ENCODE measurements around the gene PSD.
A peak's percentile ranks its signal among the peaks of the same experiment; 100 is the strongest.

PSD gene

DNA sequence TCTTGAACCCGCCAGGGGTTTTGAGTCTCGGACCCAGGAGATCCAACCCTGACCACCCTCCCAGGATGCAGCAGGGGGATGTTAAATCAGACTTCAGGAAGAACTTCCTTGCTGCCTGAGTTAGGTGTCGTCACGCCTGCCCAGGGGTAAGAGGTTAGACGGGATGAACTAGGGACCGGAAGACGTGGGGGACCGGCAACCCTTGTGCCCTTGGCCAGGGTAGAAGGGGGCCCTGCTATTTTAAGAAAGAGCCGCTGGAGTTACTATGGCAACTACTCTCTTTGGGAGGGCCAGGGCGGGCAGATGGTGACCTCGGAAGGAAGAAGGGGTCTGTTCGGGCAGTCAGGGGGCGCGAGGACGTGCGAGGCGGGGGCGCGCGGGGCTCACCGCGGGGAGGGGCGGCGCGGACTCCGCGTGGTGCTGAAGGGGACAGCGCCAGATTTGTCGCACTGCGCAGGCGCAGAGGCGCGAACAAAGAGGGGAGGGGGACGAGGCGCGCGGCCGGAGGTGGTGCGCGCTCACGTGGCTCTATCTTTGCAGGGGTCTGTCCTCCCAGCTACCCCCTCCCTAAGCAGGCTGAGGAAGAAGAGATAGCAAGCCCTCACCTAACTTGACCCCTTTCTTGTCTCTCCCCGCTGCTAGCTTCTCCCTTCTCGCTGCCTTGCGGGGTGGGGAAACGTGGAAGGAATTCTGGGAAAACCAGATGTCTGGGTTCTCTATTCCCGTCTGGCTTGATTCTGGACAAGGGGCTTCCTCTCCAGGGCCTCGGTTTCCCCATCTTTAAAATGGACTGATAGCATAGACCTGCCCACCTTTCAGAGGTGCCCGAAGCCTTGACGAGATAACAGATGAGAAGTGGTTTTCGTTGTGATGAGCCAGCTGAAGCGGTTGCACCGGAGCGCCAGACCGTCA lies 940 bp upstream of the PSD start:
- DNase-seq: peak; percentile 52 to 54

DNA sequence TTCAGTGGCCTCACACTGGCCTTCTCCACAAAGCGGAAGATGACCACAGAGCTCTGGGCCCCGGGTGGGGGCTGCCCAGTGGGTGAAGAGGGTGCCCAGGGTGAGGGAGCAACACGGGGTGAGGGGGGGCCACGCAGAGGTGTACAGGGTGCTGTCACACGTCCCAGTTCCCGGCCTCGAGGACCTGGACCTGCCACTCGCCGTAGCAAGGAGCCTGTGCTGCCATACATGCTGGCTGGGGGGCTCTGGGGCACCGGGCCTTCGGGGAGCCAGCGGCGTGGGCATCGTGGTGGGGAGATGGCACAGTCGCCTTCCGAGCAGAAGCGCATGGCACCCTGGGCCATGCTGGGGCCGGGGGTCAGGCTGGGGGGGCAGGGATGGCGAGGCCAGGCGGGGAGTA lies 1.9 kb downstream of the PSD start:
- no peak for DNase-seq

DNA sequence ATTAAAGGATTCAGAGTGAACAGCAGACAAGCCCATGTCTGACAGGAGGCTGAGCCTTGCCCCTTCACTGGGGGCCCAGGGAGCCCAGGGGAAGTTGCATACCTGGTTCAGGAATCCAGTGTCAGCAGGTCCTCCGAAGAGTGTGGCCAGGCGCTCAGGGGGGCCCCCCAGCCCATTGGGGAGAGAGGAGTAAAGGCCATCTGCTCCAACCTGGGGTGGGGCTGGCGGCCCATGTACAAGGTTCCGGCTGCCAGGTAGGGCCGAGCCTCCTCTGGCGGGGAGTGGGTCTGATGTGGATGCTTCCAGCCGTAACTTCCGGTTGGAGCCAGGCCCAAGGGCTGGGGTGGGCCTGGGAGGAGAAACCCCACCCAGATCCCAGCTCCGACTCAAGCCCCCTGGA lies 2.3 kb downstream of the PSD start:
- DNase-seq: no peak

DNA sequence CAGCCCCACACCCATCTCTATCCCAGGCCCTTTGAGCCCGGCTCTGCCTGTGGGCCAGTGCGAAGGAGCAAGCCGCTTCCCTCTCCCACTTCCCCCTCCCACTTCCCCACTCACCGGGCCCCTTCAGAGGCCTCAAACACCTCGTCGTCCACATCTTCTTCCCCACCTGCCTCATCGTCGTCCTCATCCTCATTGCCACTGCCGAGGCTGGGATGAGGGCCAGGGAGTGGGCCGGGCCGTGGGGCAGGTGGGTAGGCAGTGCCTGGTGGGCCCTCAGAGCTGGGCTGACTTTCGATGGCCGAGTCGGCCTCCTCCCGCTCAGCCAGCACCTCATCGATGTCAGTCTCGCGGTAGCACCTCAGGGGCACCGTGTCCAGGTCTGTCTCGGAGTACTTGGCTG lies 3.8 kb downstream of the PSD start:
- no peak for DNase-seq

DNA sequence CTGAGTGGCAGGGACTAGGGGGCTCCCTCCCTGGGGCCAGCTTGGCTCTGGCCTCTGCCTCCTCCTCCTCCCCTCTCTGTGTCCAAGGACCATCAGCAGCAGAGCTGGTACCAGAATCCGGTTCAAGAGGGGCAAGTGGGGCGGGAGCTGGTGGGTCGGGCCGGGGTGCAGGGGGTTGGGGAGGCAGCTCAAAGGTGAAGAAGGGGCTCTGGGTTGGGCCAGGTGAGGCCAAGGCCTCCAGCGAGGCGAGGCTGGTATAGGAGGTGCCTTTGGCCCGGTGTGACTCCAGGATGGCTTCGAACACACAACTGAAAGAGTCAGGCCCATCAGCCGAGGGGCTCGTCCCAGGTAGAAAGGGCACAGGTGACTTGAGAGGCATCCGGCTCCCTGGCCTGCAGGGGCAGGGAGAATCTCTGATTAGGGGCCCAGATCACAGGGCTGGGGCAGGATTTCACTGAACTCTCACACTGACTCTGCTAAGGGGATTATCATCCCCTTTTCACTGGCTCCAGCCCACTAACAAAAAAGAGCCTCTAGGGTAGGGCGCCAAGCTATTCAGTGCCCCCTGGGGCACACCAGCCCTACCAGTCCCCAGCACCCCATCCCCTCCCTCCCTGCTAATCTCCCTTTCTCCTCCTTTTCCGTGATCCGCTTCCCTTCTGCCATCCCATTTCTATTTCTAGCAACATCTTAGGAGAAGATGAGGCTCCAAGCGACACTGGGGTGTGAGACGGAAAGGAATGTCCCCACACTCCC lies 4.6 kb downstream of the PSD start:
- DNase-seq: no peak

DNA sequence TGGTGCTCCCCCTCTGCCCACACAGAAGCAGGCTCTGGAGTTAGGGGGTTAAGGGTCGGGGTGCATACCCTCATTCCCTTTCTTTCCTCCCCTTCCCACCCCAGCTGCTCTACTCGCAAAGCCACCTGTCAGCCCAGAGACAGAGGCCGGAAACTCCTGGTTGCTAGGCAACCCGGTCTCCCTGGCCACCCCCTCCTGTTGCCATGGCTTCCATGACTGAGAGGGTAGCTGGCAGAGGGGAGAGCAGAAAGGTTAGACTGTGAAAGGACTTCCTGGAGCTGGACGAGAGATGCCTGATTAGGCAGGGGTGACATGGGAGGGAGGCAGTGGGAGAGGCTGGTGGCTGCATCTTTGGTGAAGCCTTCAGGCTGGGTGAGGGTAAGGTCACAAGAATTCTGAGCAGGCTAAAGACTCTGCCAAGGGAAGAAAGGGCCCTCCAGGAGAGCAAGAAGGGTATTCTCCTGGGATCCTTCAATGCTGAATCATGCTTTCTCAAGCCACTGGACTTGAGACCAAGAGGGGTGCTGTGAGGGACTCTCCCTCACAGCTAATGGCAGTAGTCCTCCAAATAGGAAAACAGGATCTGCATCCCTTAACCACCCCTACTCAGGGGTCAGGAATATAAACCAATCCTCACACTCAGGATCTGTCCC lies 5.4 kb downstream of the PSD start:
- no peak for DNase-seq

DNA sequence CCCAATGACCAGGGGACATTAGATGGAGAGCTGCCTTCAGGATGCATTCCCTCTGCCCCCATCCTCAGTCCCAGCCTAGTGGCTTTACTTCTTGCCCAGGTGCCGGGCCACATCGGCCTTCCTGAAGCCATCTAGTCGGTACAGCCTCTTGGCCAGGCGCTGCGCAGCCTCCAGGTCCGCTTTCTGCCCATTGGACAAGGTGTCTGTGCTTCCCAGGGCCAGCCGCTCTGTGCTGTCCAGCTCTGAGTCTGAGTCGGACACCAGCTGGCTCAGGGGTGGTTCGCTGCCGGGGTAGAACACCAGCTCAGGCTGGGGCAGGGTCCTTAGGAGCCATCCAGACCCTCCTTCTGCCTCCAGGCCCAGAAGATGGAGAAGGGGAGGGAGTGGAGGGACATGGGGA lies 6.3 kb downstream of the PSD start:
- no peak for DNase-seq

DNA sequence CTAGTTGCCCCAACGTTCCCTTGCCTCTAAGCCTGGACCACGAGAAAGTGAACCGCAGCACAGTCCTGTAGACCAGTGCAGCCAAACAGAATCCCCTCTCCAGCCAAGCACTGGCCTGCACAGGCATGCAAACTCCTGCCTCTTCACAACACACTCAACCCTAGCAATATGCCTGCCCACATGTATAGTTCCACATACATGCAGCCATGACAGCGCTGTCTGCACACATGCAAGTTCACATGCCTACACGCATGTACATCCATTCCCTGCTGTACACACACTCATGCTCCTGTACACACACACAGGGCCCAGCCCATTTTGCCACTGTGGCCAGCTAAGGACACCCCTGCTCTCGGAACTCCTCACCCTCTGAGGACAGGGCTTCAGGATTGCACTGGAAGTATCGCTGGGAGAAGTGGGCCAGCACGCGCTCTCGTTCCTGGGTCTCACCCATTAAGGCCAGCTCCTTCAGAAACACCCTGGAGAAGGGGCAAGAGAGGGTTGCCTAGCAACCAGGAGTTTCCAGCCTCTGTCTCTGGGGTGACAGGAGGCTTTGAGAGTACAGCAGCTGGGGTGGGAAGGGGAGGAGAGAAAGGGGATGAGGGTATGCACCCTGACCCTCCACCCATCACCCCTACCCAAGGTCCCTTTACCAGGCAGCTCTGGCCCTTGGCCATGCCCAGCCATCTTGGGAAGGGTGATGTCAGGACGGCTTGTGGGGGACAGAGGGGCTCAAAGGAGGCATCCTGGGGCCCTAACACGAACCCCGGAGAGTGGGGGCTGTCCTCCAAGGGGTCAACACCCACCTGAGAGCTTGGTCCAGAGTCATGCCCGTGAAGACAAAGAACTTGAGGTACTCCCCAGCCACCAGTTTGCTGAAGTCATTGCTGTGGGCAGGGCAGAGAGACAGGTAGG lies 7.0 kb downstream of the PSD start:
- DNase-seq: no peak

DNA sequence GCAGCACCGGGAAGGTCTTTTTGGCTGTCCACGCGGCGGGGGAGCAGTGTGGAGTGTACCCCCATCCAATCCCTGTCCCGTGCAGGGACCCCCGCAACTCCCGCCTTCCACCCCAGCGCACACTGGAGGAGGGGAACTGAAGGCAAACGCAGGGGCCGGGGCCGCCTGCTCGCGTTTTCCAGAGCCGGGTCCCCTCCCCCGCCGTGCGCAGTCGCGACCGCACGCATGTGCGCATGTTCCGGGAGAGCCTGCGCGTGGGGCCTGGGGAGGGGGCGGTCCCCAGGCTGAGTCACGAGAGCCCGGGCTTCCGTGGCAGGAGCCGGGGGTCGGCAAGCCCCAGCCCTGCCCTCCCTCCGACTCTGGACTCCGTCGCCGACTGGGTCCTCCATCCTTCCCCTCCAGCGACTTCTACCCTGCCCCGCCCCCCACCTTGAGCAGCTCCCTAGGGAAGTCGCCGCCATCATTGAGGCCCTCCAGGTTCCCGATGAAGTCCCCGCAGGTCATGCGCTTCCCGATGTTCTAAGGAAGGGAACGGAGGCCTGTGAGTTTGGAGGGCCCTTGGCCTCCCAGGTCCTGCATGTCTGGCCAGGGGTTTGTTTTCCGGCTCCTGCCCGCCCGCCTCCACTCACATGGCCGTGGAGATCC lies 8.0 kb downstream of the PSD start:
- peak; percentile 65 to 69 for DNase-seq

DNA sequence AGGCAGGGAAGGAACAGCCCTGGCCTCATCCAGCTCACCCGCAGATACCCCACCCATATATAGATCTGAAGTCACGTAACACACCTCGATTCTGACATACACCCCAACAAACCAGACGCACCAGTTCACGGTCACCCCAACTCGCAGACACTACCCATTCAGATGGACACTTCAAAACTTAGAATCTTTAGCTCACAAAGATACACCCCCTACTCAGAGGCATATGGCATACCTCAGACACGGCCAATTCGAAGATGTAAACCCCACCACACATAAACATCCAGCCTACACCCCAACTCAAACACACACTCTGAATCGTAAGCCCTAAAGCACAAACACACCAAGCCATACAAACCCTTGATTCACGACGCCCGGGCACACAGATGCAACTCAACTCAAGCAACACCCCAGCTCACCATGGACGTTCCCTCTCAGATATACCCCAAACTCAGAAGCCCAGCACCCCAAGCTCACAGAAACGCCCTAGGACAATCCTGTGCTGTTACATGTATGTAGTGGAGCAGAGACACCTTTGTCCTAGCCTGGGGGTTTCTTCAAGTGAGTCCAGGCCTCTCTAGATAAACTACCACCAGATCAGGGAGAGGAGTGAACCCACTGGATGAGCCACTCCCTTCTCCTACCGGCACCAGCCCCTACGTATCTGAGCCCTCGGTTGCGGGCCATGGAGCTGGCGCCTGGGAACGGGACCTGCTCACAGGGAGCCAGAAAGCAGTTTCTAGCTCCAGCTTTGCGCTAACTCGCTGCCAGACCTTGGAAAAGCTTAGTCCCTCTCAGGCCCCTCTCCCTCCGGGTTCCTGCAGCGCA lies 8.8 kb downstream of the PSD start:
- no peak for DNase-seq

DNA sequence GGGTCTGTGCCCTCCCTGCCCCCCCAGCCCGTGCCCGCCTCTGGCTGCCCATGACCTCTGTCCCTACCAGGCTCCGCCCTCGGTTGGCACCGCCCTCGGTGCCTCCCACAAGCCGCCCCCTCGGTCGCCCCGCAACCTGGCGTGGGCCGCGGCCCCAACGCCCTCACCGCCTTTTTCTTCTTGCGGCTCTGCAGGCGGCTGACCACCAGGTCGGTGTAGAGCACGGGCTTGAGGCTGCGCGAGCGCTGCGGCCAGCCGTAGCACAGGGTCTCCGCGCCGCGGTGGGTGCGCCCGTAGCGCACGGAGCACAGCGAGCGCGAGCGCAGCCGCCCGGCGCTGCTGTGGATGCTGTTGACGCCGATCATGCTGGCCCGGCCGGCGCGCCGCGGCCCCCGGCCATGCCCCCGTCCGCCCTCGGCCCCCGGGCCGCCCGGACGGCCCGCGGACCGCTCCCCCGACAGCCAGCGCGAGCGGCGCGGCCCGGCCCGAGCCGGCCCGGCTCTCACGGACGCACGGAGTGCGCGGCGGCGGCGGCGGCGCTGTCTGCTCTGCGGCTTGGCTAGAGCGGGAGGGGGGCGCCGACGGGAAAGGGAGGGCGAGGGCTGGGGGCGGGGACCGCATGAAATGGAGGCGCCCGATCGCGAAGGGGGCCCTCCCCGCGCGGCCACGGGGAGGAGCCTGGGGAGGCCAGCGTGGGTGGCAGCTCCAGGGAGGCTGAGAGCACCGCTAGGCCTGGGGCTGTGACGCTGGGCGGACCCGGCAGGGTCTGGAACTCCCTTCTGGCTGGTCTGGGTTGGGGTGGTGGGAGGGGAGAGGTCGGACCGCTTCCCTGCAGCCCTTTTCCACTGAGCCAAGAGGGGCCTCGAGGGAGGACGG lies 9.6 kb downstream of the PSD start:
- DNase-seq: peak; percentile 77 to 79

DNA sequence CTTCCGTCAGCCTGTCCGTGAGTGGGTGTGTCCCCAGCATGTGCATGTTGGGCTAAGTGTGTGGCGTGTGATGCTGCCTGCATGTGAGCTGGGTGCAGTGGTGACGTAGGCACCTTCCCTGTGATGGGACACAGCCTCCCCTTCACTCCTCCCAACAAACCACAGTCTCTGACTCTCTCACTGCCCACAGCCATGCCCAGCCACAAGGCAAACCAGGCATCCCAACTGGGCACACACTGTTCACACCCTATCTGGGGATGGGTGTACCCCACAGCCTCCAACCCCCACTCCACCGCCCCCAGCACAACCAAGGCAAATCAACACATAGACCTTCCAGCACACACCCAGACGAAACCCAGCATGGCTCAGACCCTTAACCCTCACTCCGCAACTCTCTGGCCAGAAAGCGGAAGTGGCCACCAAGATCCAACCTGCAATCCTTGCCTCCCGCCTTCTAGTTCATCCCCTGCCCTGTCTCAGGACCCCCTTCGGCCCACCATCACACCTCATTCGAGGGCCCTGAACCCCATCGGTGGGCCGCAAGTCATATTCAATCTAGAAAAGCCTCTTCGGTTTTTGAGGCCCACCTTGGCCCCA lies 10.4 kb downstream of the PSD start:
- no peak for DNase-seq

DNA sequence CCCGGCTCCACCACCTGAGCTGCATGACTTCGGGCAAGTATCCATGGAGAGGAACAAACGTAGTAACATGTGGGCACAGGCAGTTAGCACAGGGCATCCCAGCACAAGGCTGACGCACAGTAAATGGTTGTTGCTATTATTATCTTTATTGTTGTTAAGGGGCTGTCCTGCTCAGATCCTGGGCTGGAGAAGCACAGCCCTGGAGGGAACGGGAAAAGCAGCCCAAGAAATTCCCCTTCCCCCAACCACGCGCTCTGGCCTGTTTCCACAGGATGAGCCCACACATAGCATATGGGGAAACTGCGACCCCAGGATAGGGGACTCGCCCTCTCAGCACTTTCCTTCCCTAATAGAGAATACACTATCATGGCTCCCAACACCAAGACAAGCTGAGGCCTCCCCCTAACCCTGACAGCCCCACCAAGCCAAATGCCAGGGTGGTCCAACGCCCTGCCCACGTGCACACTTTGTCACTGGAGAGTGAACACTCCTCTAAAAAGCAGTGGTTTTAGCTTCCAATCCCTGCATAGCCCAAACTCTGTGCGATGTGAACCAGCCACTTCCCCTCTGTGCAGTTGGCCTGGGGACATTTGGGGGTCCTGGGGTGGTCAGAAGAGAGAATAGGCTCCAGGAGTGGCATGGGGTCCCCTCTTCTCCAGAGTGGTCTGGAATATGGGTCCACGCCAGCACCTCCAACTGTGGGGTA lies 11.0 kb downstream of the PSD start:
- no peak for DNase-seq

DNA sequence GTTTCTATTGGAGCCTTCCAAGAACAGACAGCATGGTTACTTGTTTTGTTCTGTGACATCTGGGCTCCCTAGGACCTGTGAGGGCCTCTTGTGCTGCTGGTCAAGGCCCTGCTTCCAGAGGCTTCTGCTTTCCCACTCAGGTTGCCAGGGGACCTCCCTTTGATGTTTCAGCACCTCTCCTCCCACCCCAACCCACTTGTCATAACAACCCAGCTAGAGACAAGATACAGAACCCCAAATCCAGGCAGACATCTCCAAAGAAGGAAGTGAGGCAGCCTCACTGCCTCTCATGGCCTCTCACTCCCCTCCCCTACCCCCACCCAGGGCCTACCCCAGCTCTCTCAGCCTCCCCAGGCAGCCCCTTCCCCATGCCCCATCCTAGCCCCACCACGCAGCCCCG lies 11.8 kb downstream of the PSD start:
- DNase-seq: no peak

DNA sequence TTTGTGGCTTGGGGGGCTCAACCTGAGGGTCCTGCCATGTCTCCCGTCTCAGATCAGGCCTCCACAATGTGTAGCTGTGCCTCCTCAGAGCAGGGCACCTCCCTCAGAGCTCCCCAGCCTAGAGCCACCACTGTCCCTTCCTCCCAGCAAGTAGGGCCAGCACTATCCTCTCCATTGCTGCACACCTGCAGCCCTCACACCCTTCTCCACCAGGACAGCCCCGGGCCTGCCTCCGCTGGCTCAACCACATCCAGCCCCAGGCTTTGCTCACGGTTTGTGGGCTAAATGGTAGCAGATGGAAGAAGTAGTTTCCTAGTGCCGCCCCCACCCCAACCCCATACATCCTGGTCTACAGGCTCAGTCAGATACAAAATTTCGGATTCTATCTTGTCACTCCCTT lies 13.0 kb downstream of the PSD start:
- no peak for DNase-seq

DNA sequence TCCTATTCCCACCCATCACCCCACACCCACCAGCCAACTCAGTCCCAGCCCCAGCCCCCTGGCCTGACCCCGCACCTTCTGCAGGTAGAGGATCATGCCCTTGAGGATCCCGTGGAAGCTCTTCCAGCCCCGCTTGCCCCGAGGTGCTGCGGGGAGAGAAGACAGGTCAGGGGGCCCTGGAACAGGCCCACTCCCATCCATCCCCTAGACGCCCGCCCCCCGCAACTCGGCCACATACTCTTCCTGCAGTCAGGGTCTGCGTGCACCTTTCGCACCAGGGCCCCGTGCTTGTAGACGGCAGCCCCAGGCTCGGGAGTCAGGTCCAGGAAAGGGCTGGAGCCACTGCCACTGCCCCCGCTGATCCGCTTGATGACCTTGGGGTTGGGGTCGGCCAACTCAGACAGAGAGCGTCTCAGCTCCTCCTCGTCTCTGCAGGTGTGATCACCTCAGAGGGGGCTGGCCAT lies 13.4 kb downstream of the PSD start:
- no peak for DNase-seq

DNA sequence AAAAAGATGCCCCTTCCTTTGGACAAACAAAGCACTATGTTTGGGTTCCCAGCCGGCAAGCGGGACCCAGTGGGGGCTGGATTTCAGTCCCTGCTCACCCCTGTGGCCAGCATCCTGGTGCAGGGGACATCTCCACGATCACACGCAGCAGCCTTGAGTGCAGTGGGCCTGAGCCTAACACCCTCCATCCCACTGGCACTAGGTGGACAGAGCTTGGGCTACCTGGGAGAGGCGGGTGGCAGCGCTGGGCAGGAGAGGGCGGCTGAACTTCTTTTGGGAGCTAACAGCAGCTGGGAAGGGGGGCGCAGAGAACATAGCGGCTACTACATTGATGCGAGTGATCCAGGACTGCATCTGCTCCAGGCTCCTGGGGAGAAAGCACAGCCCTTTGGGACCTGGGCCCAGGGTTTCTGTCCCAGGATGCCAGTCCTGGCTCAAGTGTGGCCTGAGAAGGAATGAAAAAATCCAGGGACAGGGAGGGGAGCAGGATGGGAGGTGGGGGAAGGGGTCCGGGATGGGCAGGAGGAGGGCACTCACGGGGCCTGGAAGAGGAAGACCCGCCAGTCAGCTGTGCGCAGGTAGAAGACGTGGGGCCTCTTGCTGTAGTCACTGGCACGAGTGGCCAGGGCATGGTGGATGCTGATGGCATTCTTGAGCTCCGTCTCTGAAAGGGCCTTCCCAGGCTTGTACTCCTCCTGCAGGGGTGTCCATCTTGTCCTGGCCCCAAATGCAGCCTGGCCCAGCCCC lies 14.1 kb downstream of the PSD start:
- DNase-seq: no peak

DNA sequence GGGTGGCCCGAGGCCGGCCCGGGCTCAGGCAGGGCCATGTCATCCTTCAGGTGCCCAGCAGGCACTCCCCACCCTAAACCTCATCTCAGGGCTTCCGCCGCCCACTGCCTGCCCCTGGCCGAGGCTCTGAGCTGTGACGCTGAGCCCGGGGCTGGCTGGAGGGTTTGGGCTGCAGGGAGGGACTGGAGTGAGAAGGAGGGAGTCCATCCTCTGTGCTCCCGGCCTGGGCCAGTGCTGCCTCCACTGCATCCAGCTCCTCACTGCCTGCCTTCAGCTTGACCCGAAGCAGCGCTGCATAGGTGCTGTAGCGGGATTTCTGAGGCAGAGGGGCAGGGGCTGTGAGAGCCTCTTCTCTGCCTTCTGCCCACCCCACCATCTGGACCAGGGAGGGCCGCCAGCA lies 15.5 kb downstream of the PSD start:
- no peak for DNase-seq

All from activated CD4-positive, alpha-beta T cell treated with anti-CD3 and anti-CD28 coated beads, Interleukin-2, amount 50 U/mL, for 4 hours (primary cell).